ENCODE results near the gene SFN. TPM values are rescaled to one million over a fixed set of nuclear protein-coding genes. Genes with fewer than 3 reads are reported as not detected.

The SFN gene
- total and polyA plus RNA-seq, 2 donors (not counting 1 experiment from before 2014, with no cell fraction given), result 0.09 to 0.34 TPM

DNA sequence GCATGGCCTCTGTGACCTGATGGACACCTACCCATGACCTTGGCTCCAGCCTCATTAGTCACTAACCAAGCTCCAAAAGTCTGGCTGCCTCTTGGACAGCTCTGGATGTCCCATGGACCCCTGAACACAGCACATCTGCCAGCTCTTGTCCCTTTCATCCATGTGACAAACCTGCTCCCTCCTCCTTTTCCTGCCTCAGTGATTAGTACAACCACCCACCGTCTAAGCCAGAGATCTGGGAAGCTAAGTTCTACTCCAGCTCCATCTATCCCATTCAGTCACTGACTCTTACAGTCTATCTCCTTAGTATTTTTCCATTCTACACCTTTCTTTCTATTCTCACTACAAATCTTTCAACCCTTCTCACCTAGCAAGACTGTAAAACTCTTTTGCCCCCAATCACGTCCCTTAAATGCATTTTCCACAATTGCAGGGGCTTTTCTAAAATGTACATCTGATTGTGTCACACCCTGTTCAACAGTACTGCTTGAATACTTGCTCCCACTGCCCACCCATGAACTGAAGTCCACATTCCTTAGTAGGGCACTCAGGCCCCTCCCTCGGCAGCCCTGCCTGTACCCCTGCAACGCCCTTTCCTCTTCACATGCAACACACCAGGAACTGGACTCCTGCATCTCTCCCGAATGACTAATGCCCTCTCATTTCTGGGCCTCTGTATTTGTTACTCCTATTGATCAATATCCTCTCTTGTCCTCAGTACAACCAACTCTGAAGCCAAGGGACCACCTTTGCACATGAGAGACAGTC is 19.9 kb downstream of the SFN start:
- Histone ChIP-seq H3K9me3 (ENCODE audit: control extremely low read depth in 1 of 3, control insufficient read depth in 2 of 3, insufficient read depth in 1 of 3, low read length in 2 of 3) (no peaks in the 10 kb centered on the region), H3K79me2 (ENCODE audit: control insufficient read depth, insufficient read depth, low read length) (peaks cover 35% of the 10 kb centered on the region), H3K9ac (ENCODE audit: low read length) (no peak overlapping the region), H3K4me3 (ENCODE audit: control extremely low read depth in 1 of 5, extremely low read depth in 1 of 5, insufficient read depth in 1 of 5, low read depth in 2 of 5, low read length in 4 of 5) (no peak overlapping the region), H3K27ac (ENCODE audit: low read length in 2 of 2) (no peak overlapping the region), H3K36me3 (replicated peaks in 1 of 2; ENCODE audit: control extremely low read depth in 1 of 2, control insufficient read depth in 1 of 2, extremely low read depth in 1 of 2, insufficient read depth in 2 of 2, low read length in 1 of 2) (peaks cover 26 to 71% of the 10 kb centered on the region in 2 experiments), H2AFZ (ENCODE audit: insufficient read depth, low read depth, low read length, poor library complexity, severe bottlenecking) (no peak overlapping the region), H3K27me3 (replicated peaks in 1 of 4; ENCODE audit: control extremely low read depth in 1 of 4, control insufficient read depth in 3 of 4, insufficient read depth in 4 of 4, low read length in 3 of 4) (no peaks in the 10 kb centered on the region), H3K4me1 (ENCODE audit: control insufficient read depth in 2 of 2, insufficient read depth in 2 of 2, low read length in 2 of 2) (peaks cover 0 to under 1% of the 10 kb centered on the region in 2 donors), H3K4me2 (replicated peaks; ENCODE audit: low read depth, low read length, poor library complexity, severe bottlenecking) (no peak overlapping the region), H4K20me1 (ENCODE audit: control insufficient read depth, insufficient read depth, low read length, poor library complexity, severe bottlenecking) (peaks cover 9% of the 10 kb centered on the region)
- Mint-ChIP-seq H3K27me3 (no peaks in the 10 kb centered on the region), H3K9me3 (ENCODE audit: insufficient read depth) (no peaks in the 10 kb centered on the region), H3K4me1 (peaks cover 8% of the 10 kb centered on the region), H3K27ac (no peak overlapping the region), H3K4me3 (no peak overlapping the region)
- no peak for ATAC-seq (ENCODE audit: low read depth)
- intact Hi-C loops (cut with micrococcal nuclease), result no loop called here
- WGBS (ENCODE audit: insufficient coverage), result 97% methylated on average over 5 of the region's 5 CpGs
- ChIA-PET CTCF (interaction anchor here (0.6 to 7.3 kb wide), 8 partner anchors 7 to 345 kb away, joined by 3 to 79 read pairs (median 7); partner anchors contain the start of gene GPN2), POLR2A (no interaction called here)
- TF ChIP-seq, protein P1, sequence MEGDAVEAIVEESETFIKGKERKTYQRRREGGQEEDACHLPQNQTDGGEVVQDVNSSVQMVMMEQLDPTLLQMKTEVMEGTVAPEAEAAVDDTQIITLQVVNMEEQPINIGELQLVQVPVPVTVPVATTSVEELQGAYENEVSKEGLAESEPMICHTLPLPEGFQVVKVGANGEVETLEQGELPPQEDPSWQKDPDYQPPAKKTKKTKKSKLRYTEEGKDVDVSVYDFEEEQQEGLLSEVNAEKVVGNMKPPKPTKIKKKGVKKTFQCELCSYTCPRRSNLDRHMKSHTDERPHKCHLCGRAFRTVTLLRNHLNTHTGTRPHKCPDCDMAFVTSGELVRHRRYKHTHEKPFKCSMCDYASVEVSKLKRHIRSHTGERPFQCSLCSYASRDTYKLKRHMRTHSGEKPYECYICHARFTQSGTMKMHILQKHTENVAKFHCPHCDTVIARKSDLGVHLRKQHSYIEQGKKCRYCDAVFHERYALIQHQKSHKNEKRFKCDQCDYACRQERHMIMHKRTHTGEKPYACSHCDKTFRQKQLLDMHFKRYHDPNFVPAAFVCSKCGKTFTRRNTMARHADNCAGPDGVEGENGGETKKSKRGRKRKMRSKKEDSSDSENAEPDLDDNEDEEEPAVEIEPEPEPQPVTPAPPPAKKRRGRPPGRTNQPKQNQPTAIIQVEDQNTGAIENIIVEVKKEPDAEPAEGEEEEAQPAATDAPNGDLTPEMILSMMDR (IDR thresholded peaks at IDR 0.05), result no peak
- TF ChIP-seq EZH2 (IDR thresholded peaks at IDR 0.05; ENCODE audit: borderline replicate concordance, insufficient read depth, low read depth, low read length, poor library complexity, severe bottlenecking), result no peak
- DNase-seq, result no peak

DNA sequence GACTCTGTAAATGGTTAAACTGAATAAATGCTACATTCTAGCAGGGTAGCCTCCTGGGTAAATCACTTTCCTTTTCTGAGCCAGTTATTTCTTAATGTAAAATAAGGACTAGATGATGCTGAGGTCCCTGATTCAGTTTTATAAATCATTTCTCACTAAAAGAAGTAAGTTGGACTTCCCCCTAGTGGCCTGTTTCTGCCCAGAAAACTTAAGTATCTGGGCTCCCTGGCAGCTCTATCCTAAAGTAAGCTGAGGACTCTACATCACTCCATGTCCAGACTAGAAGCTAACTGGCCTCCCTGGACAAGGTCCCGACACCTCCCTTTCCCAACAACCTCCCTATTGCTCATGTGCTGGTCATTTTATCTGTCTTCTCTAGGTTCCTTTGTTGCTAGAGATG is 24.2 kb downstream of the SFN start:
- Histone ChIP-seq H3K4me1 (ENCODE audit: control insufficient read depth in 2 of 2, insufficient read depth in 2 of 2, low read length in 2 of 2) (peaks cover 15 to 21% of the 10 kb centered on the region in 2 donors), H3K4me2 (replicated peaks; ENCODE audit: low read depth, low read length, poor library complexity, severe bottlenecking) (no peak overlapping the region), H2AFZ (ENCODE audit: insufficient read depth, low read depth, low read length, poor library complexity, severe bottlenecking) (no peak overlapping the region), H3K9me3 (ENCODE audit: control extremely low read depth in 1 of 3, control insufficient read depth in 2 of 3, insufficient read depth in 1 of 3, low read length in 2 of 3) (peaks cover 0 to 3% (median 0%) of the 10 kb centered on the region in 3 donors), H3K4me3 (ENCODE audit: control extremely low read depth in 1 of 5, extremely low read depth in 1 of 5, insufficient read depth in 1 of 5, low read depth in 2 of 5, low read length in 4 of 5) (no peak overlapping the region), H3K79me2 (ENCODE audit: control insufficient read depth, insufficient read depth, low read length) (peaks cover 54% of the 10 kb centered on the region), H3K36me3 (replicated peaks in 1 of 2; ENCODE audit: control extremely low read depth in 1 of 2, control insufficient read depth in 1 of 2, extremely low read depth in 1 of 2, insufficient read depth in 2 of 2, low read length in 1 of 2) (peaks cover 21 to 54% of the 10 kb centered on the region in 2 experiments), H3K27ac (ENCODE audit: low read length in 2 of 2) (no peak overlapping the region), H3K27me3 (replicated peaks in 1 of 4; ENCODE audit: control extremely low read depth in 1 of 4, control insufficient read depth in 3 of 4, insufficient read depth in 4 of 4, low read length in 3 of 4) (no peaks in the 10 kb centered on the region), H3K9ac (ENCODE audit: low read length) (no peak overlapping the region), H4K20me1 (ENCODE audit: control insufficient read depth, insufficient read depth, low read length, poor library complexity, severe bottlenecking) (peaks cover 27% of the 10 kb centered on the region)
- intact Hi-C loops (cut with micrococcal nuclease), result no loop called here
- POLR2A ChIA-PET, result interaction anchor here (0.6 to 1.3 kb wide), 3 partner anchors 13 to 35 kb away, joined by 3 to 7 read pairs (median 3); partner anchors contain the start of genes GPATCH3 and NUDC
- H3K4me1 Mint-ChIP-seq, result peaks cover 33% of the 10 kb centered on the region
- CTCF ChIA-PET, result interaction anchor here (0.6 to 2.7 kb wide), 11 partner anchors 8 to 1723 kb away, joined by 3 to 9 read pairs (median 4); partner anchors contain the start of gene GPATCH3
- DNase-seq (peak; percentile 45), ATAC-seq (ENCODE audit: low read depth) (no peak)
- no CpG with 5 or more reads among the region's 1 CpG for WGBS (ENCODE audit: insufficient coverage)
- H3K4me3 Mint-ChIP-seq, result peak overlapping the region; percentile 47
- no peaks in the 10 kb centered on the region for H3K27me3 Mint-ChIP-seq
- TF ChIP-seq EZH2 (IDR thresholded peaks at IDR 0.05; ENCODE audit: borderline replicate concordance, insufficient read depth, low read depth, low read length, poor library complexity, severe bottlenecking), result no peak
- TF ChIP-seq, protein P1 (IDR thresholded peaks at IDR 0.05), result peak; percentile 39
- peak overlapping the region; percentile 60 for H3K27ac Mint-ChIP-seq
- H3K9me3 Mint-ChIP-seq (ENCODE audit: insufficient read depth), result no peaks in the 10 kb centered on the region
